ENCODE measurements around the gene TBC1D32.

DNA sequence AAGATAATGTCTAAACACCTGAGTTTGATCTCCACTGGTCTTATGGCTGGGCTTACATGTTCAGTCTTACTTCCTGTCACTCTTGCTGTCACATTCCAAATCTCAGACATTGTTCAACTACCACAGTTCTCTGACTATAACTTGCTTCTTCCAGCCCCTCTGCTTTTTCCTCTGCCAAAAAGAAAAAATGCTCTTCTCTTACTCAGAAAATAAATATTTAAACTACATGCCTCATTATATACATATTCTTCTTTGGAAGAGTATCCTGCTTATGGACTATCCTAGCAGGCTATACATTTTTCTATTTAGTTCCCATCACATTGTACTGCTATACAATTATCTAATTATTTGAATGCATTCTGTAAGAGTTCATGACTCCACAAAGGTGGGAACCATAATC lies 175.4 kb downstream of the TBC1D32 start:
- TF ChIP-seq ZNF26 (tag by site-specific recombination; IDR thresholded peaks at IDR 0.05) (no peak), OSR2 (tag by site-specific recombination; IDR thresholded peaks at IDR 0.05) (no peak)
- TF ChIP-seq, protein P1, sequence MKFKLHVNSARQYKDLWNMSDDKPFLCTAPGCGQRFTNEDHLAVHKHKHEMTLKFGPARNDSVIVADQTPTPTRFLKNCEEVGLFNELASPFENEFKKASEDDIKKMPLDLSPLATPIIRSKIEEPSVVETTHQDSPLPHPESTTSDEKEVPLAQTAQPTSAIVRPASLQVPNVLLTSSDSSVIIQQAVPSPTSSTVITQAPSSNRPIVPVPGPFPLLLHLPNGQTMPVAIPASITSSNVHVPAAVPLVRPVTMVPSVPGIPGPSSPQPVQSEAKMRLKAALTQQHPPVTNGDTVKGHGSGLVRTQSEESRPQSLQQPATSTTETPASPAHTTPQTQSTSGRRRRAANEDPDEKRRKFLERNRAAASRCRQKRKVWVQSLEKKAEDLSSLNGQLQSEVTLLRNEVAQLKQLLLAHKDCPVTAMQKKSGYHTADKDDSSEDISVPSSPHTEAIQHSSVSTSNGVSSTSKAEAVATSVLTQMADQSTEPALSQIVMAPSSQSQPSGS (tag by site-specific recombination; IDR thresholded peaks at IDR 0.05; ENCODE audit: low read depth): no peak
